Measurements from ENCODE around the gene B3GNT9.

B3GNT9 gene

GRCh38 chr16:67151431-67152097 is 766 bp upstream of the B3GNT9 start:
- Histone ChIP-seq H3K27ac (peak overlapping the region; percentile 89 to 94), H3K36me3 (peaks cover 0 to 26% (median 13%) of the 10 kb centered on the region in 3 donors), H3K27me3 (peaks cover 0 to 4% of the 10 kb centered on the region in 2 donors), H3K9me3 (no peaks in the 10 kb centered on the region), H3K4me1 (peaks cover 0 to 37% (median 25%) of the 10 kb centered on the region in 4 donors), H3K4me3 (peak overlapping the region; percentile 63 to 70)
- DNase-seq = no peak
- intact Hi-C loops (cut with DNase I; ENCODE audit: low total_unique reads) = no loop called here
- no peak for TF ChIP-seq CTCF (IDR thresholded peaks at IDR 0.05)

- peak in 1 of 2 donors; percentile 50 for DNase-seq
- H3K4me3 ChIP-seq = peak overlapping the region; percentile 63 to 70
- peaks cover 0 to 4% of the 10 kb centered on the region in 2 donors for H3K27me3 ChIP-seq
- peak overlapping the region; percentile 89 to 94 for H3K27ac ChIP-seq
- intact Hi-C loops (cut with DNase I; ENCODE audit: low total_unique reads) = no loop called here
- no peaks in the 10 kb centered on the region for H3K9me3 ChIP-seq
- H3K4me1 ChIP-seq = peaks cover 0 to 29% (median 19%) of the 10 kb centered on the region in 4 donors
- peaks cover 8 to 39% (median 26%) of the 10 kb centered on the region in 3 donors for H3K36me3 ChIP-seq
- TF ChIP-seq CTCF (IDR thresholded peaks at IDR 0.05) = peak in 1 of 2 experiments; percentile 4
Observed at GRCh38 chr16:67150047-67150832, 558 bp downstream of the B3GNT9 start.

- no peak for TF ChIP-seq CTCF (IDR thresholded peaks at IDR 0.05)
- Histone ChIP-seq H3K36me3 (peaks cover 13 to 47% (median 34%) of the 10 kb centered on the region in 3 donors), H3K4me3 (peak overlapping the region in 1 of 2 donors; percentile 63), H3K27me3 (peaks cover 0 to 2% of the 10 kb centered on the region in 2 donors), H3K27ac (peak overlapping the region; percentile 89 to 94), H3K4me1 (peaks cover 0 to 21% (median 13%) of the 10 kb centered on the region in 4 donors), H3K9me3 (no peaks in the 10 kb centered on the region)
- no peak for DNase-seq
- intact Hi-C loops (cut with DNase I; ENCODE audit: low total_unique reads) = no loop called here
Observed at GRCh38 chr16:67149276-67150046, 1.3 kb downstream of the B3GNT9 start.

GRCh38 chr16:67148656-67149275 is 2.0 kb downstream of the B3GNT9 start:
- peaks cover 20 to 54% (median 41%) of the 10 kb centered on the region in 3 donors for H3K36me3 ChIP-seq
- DNase-seq = no peak
- H3K27ac ChIP-seq = no peak overlapping the region
- H3K4me3 ChIP-seq = no peak overlapping the region
- peaks cover 0 to 21% (median 13%) of the 10 kb centered on the region in 4 donors for H3K4me1 ChIP-seq
- no peak for TF ChIP-seq CTCF (IDR thresholded peaks at IDR 0.05)
- no peaks in the 10 kb centered on the region for H3K9me3 ChIP-seq
- intact Hi-C loops (cut with DNase I; ENCODE audit: low total_unique reads) = no loop called here
- H3K27me3 ChIP-seq = no peaks in the 10 kb centered on the region

- no peaks in the 10 kb centered on the region for H3K27me3 ChIP-seq
Observed at GRCh38 chr16:67148221-67148620, 2.6 kb downstream of the B3GNT9 start.

More at GRCh38 chr16:67148221-67148620, 2.6 kb downstream of the B3GNT9 start:
- peaks cover 26 to 59% (median 46%) of the 10 kb centered on the region in 3 donors for H3K36me3 ChIP-seq
- H3K4me3 ChIP-seq = no peak overlapping the region
- no peak for TF ChIP-seq CTCF (IDR thresholded peaks at IDR 0.05)
- intact Hi-C loops (cut with DNase I; ENCODE audit: low total_unique reads) = no loop called here
- H3K9me3 ChIP-seq = no peaks in the 10 kb centered on the region
- H3K4me1 ChIP-seq = peaks cover 0 to 21% (median 13%) of the 10 kb centered on the region in 4 donors
- no peak overlapping the region for H3K27ac ChIP-seq
- DNase-seq = no peak

Measured in tibial artery (tissue), 4 donors.